GF-D8 (cell line): ENCODE results near the gene EIF2A.
"Not testable (repeated sequence)": the region's sequence is repeated elsewhere in the genome, so short reads cannot be mapped to it uniquely, and the experiment has no call there.

Experiments used
- DNase-seq: peaks from one replicate; lab custom pipeline; 2025; lab: John Stamatoyannopoulos, UW

The EIF2A gene

GRCh38 chr3:150543531-150543930 lies 3.1 kb upstream of the EIF2A start:
- no peak for DNase-seq

GRCh38 chr3:150544041-150544440 lies 2.5 kb upstream of the EIF2A start:
- DNase-seq, result no peak

GRCh38 chr3:150544726-150545125 lies 1.9 kb upstream of the EIF2A start:
- DNase-seq, result no peak

GRCh38 chr3:150545419-150546225 lies 965 bp upstream of the EIF2A start:
- DNase-seq, result no peak

GRCh38 chr3:150547045-150547741 lies 606 bp downstream of the EIF2A start:
- DNase-seq, result peak; percentile 22

GRCh38 chr3:150555859-150556436 lies 9.4 kb downstream of the EIF2A start:
- no peak for DNase-seq

- DNase-seq, result no peak
Observed at GRCh38 chr3:150556792-150557191, 10.2 kb downstream of the EIF2A start.

GRCh38 chr3:150557725-150558124 lies 11.1 kb downstream of the EIF2A start:
- DNase-seq, result no peak

- DNase-seq, result no peak
Observed at GRCh38 chr3:150564243-150564642, 17.7 kb downstream of the EIF2A start.

GRCh38 chr3:150567328-150567727 lies 20.7 kb downstream of the EIF2A start:
- DNase-seq, result no peak

GRCh38 chr3:150577855-150578254 lies 31.3 kb downstream of the EIF2A start:
- DNase-seq, result no peak

GRCh38 chr3:150581174-150581573 lies 34.6 kb downstream of the EIF2A start:
- DNase-seq, result no peak

GRCh38 chr3:150582620-150583019 lies 36.0 kb downstream of the EIF2A start:
- DNase-seq, result no peak

- no peak for DNase-seq
Observed at GRCh38 chr3:150583028-150583427, 36.4 kb downstream of the EIF2A start.

GRCh38 chr3:150588027-150588830 lies 41.6 kb downstream of the EIF2A start:
- DNase-seq, result no peak

- DNase-seq, result no peak
Observed at GRCh38 chr3:150589759-150590158, 43.2 kb downstream of the EIF2A start.

- DNase-seq, result no peak
Observed at GRCh38 chr3:150594150-150594549, 47.6 kb downstream of the EIF2A start.

GRCh38 chr3:150597646-150598045 lies 51.1 kb downstream of the EIF2A start:
- DNase-seq, result no peak

GRCh38 chr3:150599611-150600297 lies 53.2 kb downstream of the EIF2A start:
- peak; percentile 24 for DNase-seq

- DNase-seq, result not testable (repeated sequence)
Observed at GRCh38 chr3:150600647-150601530, 54.3 kb downstream of the EIF2A start.
